CD4-positive, alpha-beta T cell treated with Interleukin-2 at 100 ng/mL for 4 hours (primary cell): ENCODE measurements around the gene OR1F1.
"Not testable (repeated sequence)": the region's sequence is repeated elsewhere in the genome, so short reads cannot be mapped to it uniquely, and the experiment has no call there.

Experiments
- DNase-seq: peaks from one replicate; pipeline ENCODE4 v3.0.0-alpha.2; 2020; ENCODE audit warnings: low spot score

The OR1F1 gene

DNA sequence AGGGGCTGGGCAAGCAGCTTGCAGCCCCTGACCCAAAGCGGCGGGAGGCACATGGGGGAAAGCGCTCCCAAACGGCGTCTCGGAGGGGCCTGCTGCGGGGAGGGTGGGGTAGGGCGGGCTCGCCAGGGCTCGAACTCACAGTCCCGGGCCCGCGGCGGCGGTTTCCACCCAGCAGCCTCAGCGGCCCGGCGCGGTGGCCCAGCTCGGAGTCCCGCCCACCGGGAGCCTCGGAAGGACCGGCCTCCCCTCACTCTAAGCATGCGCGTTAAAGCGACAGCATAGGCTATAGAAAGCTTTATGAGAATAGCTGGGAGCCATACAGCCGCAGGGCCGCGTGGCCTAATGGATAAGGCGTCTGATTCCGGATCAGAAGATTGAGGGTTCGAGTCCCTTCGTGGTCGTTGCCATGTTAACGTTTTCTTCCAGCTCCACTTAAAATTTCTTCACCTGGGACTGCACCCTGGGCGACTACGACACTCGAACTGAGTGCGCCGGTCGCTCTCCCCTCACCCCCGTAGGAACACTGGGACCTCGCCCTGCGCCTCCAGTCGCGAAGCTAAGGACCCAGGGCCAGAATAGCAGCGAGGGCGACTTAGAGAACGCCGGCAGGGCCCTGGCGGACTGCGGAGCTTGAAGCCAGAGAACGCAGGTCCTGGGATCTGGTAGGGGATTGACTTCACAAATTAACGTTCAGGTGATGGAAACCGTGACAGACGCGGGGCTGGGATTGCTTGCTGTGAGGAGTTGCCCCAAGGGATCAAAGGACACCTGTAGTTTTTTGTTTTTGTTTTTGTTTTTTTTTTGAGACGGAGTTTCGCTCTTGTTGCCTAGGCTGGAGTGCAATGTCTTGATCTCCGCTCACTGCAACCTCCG lies 37.4 kb upstream of the OR1F1 start:
- peak; percentile 98 for DNase-seq

DNA sequence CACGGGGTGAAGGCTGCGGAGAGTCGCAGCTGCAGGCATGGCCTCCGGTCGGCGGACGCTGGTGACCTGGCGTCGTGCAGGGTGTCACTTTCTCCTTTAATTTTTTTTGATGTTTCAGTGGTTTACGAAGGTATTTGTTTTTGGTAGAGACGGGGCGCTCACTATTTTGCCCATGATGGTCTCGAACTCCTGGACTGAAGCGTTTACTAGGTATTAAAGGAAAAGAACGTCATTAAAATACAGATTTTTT lies 36.1 kb upstream of the OR1F1 start:
- DNase-seq = no peak

DNA sequence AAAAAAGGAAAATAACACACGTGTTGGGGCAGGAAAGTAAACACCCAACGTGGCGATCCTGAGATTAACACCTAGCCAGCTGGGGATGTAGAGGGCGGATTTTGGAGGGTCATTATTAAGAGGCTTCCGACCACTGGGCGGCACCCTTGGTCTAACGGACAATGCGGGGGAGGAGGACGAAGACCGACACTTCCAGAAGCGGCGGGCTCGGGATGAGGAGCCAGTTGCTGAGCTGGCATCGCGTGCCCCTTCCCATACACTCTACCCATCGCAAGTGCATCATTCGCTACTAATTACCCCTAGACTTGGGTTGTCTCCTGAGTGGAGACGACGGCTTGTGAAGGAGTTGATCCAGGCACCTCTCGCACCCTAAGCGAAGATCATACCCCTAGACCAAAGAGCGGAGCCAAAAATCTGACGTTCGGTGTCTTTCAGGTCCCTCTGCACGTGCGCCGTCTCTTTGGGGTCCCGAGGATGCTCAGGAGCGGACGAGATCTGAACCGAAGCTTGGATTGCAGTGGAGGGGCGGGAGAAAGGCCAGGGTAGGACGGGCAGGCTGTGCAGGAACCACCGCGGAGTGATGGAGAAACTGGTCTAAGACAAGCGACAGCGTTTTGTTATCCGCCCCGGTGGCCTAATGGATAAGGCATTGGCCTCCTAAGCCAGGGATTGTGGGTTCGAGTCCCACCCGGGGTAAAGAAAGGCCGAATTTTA lies 35.6 kb upstream of the OR1F1 start:
- DNase-seq = peak; percentile 39

DNA sequence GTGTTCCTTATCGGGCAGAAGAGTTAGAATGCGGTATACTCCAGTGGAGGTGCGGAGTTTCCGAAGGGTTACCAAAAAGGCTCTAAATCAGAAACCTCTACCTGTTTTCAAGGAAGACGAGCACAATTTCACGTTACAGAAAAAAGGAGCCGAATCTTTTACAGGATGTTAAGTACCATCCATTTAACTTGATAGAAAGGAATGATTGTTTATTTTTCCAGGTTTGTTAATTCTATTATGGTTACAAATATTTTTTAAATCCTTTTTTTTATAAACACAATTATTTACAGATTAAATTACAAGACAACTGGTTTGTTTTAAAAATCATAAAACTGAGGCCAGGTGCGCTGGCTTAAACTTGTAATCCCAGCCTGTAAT lies 35.0 kb upstream of the OR1F1 start:
- peak; percentile 81 for DNase-seq

DNA sequence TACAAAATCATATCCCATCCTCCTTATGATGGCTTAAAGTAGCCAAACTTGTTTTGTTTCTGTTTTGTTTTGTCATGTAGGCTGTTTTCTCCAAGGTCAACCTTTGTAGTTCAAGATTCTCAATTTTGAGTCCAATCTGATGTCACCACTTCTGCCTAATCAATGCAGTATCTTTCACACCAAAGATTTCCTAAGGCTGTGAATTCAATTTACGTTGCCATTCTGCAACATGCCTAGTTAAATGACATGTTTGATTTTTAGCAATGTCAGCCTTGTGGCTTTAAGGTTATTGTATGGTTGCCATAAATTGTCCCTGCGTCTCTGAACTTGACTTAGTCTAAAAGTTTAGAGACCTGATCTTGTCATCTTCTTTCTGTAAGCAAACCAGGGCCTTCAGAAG lies 32.8 kb upstream of the OR1F1 start:
- no peak for DNase-seq

DNA sequence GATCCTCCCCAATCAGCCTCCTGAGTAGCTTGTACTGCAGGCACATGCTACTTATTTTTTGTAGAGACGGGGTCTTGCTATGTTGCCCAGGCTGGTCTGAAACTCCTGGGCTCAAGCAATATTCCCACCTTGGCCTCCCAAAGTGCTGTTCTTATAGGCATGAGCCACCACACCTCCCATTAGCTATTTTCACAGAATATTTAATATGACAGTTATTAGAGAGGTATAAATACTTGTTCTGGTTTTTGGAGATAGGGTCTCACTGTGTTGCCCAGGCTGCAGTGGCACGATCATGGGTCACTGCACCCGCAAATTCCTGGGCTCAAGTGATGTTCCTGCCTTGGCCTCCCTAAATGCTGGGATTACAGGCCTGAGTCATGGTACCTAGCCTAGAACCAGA lies 32.0 kb upstream of the OR1F1 start:
- no peak for DNase-seq

DNA sequence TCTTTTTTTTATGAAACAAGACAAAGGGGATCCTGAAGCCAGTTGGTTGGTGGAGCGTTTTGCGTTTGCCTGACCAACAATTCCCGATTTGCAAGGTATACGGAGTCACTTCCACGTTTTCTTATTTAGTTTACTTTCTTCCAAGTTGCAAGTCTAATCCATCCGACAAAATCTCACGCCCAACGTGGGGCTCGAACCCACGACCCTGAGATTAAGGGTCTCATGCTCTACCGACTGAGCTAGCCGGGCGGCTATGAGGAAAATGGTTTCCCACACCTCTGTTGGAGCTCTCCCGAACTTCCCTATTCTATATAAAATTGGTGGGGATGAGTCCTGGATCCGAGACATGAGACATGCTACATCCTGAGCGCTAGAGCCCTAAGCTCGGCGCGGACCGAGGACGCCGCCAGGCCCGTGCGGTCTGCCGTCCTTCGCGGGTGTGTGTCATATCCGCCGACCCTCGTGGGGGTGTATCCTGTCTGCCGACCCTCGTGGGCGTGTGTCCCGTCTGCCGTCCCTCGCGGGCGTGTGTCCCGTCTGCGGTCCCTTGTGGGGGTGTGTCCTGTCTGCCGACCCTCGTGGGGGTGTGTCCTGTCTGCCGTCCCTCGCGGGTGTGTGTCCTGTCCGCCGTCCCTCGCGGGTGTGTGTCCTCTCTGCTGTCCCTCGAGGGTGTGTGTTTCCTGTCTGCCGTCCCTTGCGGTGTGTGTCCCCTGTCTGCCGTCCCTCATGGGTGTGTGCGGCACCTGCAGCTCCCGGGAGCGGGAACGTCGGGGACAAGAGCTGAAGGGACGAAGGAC lies 30.6 kb upstream of the OR1F1 start:
- DNase-seq = peak; percentile 51

DNA sequence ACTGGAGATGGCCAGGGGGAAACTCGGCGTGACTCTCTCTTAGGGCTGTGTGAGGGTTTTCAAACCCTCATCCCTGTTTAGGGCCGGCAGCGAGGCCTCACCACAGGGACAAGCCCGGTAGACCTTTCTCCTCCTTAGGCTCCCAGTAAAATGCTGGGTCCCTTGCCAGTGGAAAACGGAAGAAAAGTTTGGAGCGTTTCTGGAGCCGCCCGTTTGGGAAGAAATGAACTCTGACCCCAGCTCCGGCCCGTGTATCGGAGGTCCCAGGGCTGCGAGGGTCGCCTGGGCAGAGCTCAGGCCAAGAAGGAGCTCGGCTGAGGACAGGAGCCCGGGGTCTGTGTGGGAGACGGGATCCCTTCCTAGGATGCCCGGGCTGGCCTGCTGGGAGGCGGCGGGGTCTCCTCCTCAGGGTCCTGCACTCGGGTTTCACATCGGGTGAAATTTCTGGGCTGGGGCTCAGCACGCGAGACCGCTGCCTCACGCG lies 29.9 kb upstream of the OR1F1 start:
- no peak for DNase-seq

DNA sequence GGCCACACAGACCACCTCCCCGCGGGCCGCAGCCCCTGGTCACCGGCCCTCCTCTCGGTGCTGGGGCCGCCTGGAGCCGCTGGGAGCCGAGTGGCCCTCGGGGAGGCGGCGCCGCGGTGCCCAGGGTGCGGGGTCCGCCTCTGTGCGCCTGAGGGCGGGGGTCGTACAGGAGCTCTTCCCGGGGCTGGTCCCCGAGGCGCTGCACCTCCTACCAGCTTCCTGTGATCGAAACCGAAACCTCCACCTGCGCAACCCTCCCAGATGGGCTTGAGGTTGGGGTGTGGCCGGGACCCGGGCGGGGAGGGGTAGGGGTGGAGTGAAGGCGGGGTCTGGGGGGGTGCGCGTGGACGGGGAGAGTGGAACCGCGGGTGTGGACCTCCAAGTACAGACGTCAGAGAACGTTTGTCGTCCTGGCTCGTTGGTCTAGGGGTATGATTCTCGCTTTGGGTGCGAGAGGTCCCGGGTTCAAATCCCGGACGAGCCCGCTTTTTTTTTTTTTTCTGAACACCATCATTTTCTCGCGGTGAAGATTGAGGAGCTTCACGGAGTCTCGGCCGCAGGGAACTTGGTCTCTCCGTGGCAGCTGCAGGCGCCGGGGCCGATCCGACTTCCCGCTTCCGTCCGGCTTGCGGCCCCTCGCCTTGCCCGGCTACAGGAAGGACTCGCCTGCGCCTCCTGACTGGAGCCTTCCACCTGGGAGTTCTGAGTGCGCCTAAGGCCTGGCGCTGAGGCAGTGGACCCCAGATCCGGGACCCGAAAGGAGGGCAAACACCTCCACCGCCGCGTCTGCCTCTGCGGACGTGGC lies 29.3 kb upstream of the OR1F1 start:
- peak; percentile 96 for DNase-seq

DNA sequence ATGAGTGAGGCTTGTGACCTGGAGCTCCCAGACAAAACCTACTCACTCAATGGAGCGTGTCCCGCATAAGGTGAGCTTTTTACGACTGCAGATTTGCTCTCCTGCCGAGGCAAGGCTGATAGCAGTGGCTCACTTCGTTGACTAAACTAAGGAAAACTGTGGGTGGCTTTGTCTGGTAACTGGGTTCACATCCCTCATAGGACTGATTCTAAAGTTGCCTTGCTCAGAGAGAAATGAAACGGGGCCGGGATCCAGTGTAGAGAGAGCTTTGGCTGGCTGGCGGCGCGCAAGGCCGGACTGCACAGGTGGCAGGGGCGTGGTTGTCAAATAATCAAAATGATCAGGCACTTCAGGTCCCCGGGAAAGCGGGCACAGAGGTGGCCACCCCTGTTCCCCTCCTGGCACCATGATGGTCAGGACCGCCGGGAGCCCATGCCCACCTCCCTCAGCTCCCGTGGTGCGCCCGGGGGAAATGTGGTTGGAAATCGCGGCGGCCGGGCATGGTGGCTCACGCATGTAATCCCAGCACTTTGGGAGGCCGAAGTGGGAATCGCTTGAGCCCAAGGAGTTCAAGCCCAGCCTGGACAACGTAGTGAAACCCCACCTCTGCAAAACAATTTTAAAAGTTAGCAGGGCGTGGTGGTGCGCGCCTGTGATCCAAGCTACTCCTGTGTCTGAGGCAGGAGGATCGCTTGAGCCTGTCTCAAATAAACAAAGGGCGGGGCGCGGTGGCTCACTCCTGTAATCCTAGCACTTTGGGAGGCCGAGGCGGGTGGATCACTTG lies 26.6 kb upstream of the OR1F1 start:
- DNase-seq = no peak

DNA sequence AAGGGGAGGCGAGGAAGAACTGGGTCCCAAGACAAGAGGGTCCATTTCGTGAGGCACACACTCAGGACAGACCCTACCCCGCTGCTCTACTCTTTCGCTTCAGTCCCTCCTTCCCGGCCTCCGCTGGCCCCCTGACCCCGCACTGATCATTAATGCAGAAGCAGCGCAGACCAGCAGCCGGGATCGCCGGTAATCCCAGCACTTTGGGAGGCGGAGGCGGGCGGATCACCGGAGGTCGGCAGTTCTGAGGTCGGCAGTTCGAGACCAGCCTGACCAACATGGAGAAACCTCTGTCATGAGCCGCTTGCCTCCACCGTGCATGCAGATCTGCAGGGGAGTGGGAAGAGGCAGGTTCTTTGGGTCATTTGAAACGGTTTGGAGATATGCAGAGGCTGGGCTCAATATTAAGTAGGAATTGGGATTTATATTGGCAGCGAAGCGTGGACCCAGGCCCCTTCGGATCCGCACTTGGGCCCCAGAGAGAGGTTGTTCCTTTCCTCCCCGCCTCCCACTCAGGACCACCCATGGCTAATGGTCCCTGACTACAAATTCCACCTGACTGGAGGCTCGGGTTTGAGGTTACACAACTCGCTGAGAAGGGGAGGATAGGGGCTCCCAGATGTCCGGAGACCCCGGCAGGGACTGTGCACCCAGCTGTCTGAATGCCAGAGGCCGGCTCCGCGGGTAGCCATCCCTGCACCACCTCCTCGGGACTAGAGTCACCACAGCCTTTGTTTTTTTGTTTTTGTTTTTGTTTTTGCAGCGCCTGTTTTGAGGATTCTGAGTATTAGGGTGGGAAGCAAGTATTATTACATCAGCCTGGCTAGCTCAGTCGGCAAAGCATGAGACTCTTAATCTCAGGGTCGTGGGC lies 23.6 kb upstream of the OR1F1 start:
- no peak for DNase-seq

DNA sequence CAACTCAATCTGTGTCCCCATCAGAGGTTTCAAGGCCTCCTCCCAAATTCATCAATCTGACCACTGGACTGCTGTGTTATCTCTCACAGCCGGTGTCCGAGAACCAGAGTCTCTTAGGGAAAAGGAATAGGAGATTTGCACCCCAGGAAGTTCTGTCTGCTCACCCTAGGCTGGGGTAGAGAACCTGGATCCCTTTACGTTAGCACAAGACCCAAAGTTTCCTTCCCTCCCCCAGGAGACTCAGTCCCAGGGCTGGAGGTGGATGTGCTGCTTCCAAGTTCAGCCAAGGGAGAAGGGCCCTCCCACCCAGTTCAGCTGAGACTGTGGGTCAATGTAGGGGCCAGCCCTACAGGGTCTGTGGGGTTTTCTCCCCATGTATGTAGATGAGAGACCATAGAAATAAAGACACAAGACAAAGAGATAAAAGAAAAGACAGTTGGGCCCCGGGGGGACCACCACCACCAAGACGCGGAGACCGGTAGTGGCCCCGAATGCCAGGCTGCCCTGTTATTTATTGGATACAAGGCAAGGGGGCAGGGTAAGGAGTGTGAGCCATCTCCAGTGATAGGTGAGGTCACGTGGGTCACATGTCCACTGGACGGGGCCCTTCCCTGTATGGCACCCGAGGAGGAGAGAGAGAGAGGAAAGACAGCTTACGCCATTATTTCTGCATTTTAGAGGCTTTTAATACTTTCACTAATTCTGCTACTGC lies 22.7 kb upstream of the OR1F1 start:
- DNase-seq = no peak

DNA sequence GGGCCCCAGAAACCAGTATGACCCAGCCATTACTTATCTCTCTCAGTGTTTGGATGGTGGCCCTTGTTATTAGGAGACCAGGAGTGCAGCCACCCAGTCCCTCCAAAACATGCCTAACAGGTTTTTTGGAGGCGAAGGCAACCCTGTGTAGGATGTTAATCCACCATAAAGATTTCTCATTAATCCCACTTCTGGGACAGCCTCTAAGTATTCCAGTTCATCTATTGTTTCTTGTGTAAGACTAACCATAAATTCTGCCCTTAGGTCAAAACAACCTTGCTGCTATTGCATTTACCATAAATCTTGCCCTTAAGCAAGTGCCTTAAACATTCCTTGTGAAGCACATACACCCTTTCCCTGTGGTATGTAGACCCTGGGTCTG lies 21.5 kb upstream of the OR1F1 start:
- DNase-seq = no peak

DNA sequence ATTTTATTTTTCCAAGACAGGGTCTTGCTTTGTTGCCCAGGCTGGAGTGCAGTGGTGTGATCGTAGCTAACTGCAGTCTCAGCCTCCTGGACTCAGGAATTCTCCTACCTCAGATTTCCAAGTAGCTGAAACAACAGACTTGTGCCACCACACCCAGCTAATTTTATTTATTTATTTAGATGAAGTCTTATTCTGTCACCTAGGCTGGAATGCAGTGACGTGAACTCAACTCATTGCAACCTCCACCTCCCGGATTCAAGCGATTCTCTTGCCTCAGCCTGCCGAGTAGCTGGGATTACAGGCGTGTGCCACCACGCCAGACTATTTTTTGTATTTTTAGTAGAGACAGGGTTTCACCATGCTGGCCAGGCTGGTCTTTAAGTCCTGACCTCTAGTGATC lies 19.3 kb upstream of the OR1F1 start:
- not testable (repeated sequence) for DNase-seq

DNA sequence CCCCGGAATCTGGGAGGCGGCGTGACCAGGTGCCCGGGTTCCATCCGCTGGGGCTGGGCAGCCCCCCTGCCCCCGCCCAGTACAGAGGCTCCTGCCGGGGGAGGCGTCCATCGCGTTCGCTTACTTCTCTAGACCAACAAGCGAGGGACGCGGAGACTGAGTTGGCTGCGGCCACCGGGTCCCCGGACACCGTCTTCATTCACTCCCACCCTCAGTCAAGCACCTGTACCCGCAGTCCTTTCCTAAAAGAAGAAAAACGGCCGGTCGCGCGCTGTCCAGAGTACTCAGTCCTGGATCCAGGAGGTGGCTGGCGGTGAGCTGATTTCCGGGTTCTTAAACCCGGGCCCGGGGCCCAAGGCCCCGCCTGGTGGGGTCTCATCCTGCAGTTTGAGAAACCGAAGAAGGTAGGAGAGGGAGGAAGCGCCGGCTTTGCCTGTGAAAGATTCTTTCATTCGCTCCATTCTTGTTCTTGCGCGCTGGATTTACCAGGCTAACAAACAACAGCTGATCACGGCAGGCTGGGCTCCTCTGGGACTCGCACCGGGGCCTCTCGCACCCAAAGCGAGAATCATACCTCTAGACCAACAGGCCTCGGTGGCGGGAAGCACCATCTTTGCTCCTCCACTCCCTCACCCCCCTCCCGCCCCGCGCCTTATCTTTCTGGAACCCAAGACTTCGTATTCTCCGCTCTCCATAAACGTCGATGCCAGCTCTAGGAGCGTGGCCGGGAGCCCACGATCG lies 17.4 kb upstream of the OR1F1 start:
- DNase-seq = no peak

DNA sequence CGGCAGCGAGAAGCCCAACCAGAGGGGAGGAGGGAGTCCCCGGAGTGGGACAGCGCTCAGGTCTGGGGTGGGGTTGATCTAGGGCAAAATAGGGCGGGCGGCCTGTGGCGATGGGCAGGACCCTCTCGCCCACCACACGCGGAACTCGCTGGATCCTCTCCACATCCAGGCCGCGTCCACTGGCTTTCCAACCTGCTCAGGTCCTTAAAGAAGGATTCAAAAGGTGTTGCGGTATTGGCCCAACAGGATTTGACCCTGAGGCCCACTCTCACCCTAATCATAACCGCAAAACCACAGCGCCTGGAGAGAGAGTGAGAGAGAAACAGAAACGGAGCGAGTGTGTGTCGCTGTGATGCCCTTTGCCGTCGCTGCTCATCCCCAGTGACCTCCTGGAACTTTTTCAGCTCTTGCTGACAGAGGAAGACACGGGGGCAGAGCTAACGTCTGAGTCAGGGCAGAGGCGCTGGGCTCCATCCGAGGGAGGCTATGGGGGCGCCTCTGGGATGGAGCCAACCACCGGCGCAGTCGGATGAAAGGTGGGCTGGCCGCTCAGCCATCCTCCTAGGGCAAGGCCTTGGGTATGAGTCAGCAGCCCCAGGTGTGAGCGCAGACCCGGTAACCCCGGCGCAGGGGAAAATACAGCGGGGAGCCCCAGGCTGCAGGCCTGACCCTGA lies 16.7 kb upstream of the OR1F1 start:
- DNase-seq = peak; percentile 54

DNA sequence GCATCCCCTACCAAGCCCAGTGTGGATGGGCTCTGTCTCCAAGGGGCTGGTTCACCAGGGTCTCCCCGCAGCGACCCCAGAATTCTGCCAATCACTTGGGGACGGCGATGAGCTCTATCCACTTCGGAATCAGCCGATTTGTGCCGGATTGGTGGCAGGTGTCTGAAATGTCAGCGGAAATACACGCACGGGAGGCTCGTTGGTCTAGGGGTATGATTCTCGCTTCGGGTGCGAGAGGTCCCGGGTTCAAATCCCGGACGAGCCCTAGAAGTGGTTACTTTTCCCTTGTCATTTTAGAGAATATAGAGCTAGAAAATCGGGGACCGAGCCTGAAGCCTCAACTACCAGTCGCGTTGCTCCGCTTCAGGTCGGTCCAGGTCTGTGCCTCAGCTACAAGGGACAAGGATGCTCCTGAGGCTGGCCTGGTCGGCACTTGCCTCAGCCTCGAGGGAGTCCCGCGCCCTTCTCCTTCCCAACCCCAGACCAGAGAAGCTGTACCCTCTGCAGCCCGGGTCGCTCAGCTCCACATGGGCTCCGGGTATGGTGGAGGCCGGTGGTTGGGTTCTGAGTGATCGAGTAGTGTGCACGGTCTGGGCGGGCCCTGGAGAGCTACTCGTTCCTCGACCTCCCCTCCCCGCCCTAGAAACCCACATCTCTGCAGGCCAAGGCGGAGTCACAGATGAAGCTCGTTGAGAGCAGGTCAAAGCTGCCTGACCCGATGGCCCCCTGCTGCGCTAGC lies 16.0 kb upstream of the OR1F1 start:
- DNase-seq = peak; percentile 37
